A549 (cell line): ENCODE data around the gene HECTD3. TPM values are rescaled to one million over a fixed set of nuclear protein-coding genes. Genes with fewer than 3 reads are reported as not detected.

Experiments
- ATAC-seq, 2 experiments: fragments of 200-7000 bp in 1 of 2; fragments of >200 bp in 1 of 2; cut with Nextera tagmentation in 1 of 2; cut with Tn5 transposase in 1 of 2; 3 replicates each; pipeline versions ENCODE4 v1.8.0 to v1.9.1; 2018 to 2020; ENCODE audit warnings: mild to moderate bottlenecking in 1 of 2, moderate library complexity in 1 of 2
- CTCF ChIA-PET: fragments of 300-600 bp; sonication (Branson Sonifier 250); formaldehyde crosslinking; extraction: SDS; loops from one replicate; lab custom pipeline; 2021; ENCODE audit warnings: antibody characterized with exemption, inconsistent platforms; lab: Yijun Ruan, JAX
- POLR2A ChIA-PET: fragments of 350-600 bp; formaldehyde crosslinking; extraction: SDS; loops from one replicate; lab custom pipeline; 2021; ENCODE audit warnings: antibody characterized with exemption, inconsistent platforms; lab: Yijun Ruan, JAX
- DNase-seq, 2 experiments: peaks; one replicate each; pipeline versions ENCODE4 v3.0.0 to v3.0.0-alpha.2; 2011 to 2016; ENCODE audit warnings: low read depth in 1 of 2, low spot score in 1 of 2
- FAIRE-seq: peaks from 2 replicates; lab custom pipeline; 2011; peaks lifted over from hg19 to GRCh38; lab: Jason Lieb, UNC
- H3K27ac ChIP-seq, 2 experiments: fragments of >200 bp; sonication (Bioruptor Twin); formaldehyde crosslinking; 3 replicates each; pipeline ENCODE4 v1.5.1; 2016 to 2017
- H3K4me1 ChIP-seq: fragments of >200 bp; sonication (Bioruptor Twin); formaldehyde crosslinking; 3 replicates; pipeline ENCODE4 v1.6.1; 2016
- H3K4me2 ChIP-seq: fragments of >200 bp; sonication (Bioruptor Twin); formaldehyde crosslinking; 3 replicates; pipeline ENCODE4 v1.6.1; 2016
- H3K4me3 ChIP-seq: fragments of >200 bp; sonication (Bioruptor Twin); formaldehyde crosslinking; 3 replicates; pipeline ENCODE4 v1.5.1; 2016
- H3K9me3 ChIP-seq: fragments of >200 bp; sonication (Bioruptor Twin); formaldehyde crosslinking; 3 replicates; pipeline ENCODE4 v1.6.1; 2016
- CEBPB ChIP-seq, 2 experiments: fragments of >200 bp in 1 of 2; sonication (Bioruptor Twin) in 1 of 2; formaldehyde crosslinking in 1 of 2; IDR thresholded peaks; 2 replicates each; pipeline ENCODE4 v1.6.1; 2012 to 2016
- CHD2 ChIP-seq: fragments of 150-350 bp; IDR thresholded peaks from 2 replicates; pipeline ENCODE4 v1.6.1; 2014; ENCODE audit warnings: low read length; ENCODE audit not compliant: partially characterized antibody
- EP300 ChIP-seq, 2 experiments: fragments of >200 bp; sonication (Bioruptor Twin); formaldehyde crosslinking; IDR thresholded peaks; 2 replicates in 1 of 2; 3 replicates in 1 of 2; pipeline ENCODE4 v1.6.1; 2016 to 2017
- ESRRA ChIP-seq: fragments of 150-350 bp; IDR thresholded peaks from 2 replicates; pipeline ENCODE4 v1.6.1; 2014; ENCODE audit warnings: mild to moderate bottlenecking, low read length, borderline replicate concordance
- FOSB ChIP-seq: fragments of 250-450 bp; sonication (Bioruptor Pico); IDR thresholded peaks from 2 replicates; pipeline ENCODE4 v1.5.0; 2020; ENCODE audit warnings: mild to moderate bottlenecking, moderate library complexity
- FOSL2 ChIP-seq, 2 experiments: fragments of 450-650 bp in 1 of 2; fragments of >200 bp in 1 of 2; sonication (Bioruptor Twin) in 1 of 2; formaldehyde crosslinking; IDR thresholded peaks; 2 replicates each; pipeline versions ENCODE4 v1.5.0 to v1.6.1; 2016 to 2020; ENCODE audit warnings: mild to moderate bottlenecking in 1 of 2, moderate library complexity in 1 of 2
- HDAC2 ChIP-seq: fragments of 200-600 bp; sonication (generic); IDR thresholded peaks from 2 replicates; pipeline ENCODE4 v1.6.1; 2016
- HOXB5 ChIP-seq: fragments of 250-450 bp; sonication (Bioruptor Pico); IDR thresholded peaks from 2 replicates; pipeline ENCODE4 v1.5.0; 2020; ENCODE audit warnings: mild to moderate bottlenecking, moderate library complexity
- JUN ChIP-seq, 2 experiments: fragments of >200 bp; sonication (Bioruptor Twin); formaldehyde crosslinking; IDR thresholded peaks; 2 replicates in 1 of 2; 3 replicates in 1 of 2; pipeline ENCODE4 v1.6.1; 2016 to 2017
- KDM1A ChIP-seq: fragments of 200-600 bp; sonication (generic); IDR thresholded peaks from 2 replicates; pipeline ENCODE4 v1.6.1; 2016; ENCODE audit warnings: low read depth, mild to moderate bottlenecking
- KDM5A ChIP-seq: fragments of 200-600 bp; sonication (generic); IDR thresholded peaks from 2 replicates; pipeline ENCODE4 v1.6.1; 2016; ENCODE audit warnings: antibody characterized with exemption, mild to moderate bottlenecking
- MAZ ChIP-seq: fragments of 150-350 bp; IDR thresholded peaks from 2 replicates; pipeline ENCODE4 v1.6.1; 2014; ENCODE audit warnings: antibody characterized with exemption, low read depth, low read length, borderline replicate concordance
- MYC ChIP-seq: IDR thresholded peaks from 2 replicates; pipeline ENCODE4 v1.6.1; 2012; ENCODE audit warnings: mild to moderate bottlenecking, inconsistent platforms, low read length, improper control_type of control experiment, borderline replicate concordance
- NPAS2 ChIP-seq: fragments of 250-450 bp; sonication (Bioruptor Pico); IDR thresholded peaks from 2 replicates; pipeline ENCODE4 v1.8.0; 2022; ENCODE audit warnings: mild to moderate bottlenecking, moderate library complexity, borderline replicate concordance
- PHF8 ChIP-seq: fragments of 200-600 bp; sonication (generic); IDR thresholded peaks from 2 replicates; pipeline ENCODE4 v1.6.1; 2016; ENCODE audit warnings: low read depth, mild to moderate bottlenecking, antibody characterized with exemption, moderate library complexity, borderline replicate concordance
- POLR2A ChIP-seq: IDR thresholded peaks from 2 replicates; pipeline ENCODE4 v1.6.1; 2012; ENCODE audit warnings: mild to moderate bottlenecking, low read length
- RCOR1 ChIP-seq: fragments of 150-350 bp; IDR thresholded peaks from 2 replicates; pipeline ENCODE4 v1.6.1; 2014; ENCODE audit warnings: antibody characterized with exemption, low read length, low read depth
- SMC3 ChIP-seq: fragments of >200 bp; sonication (Bioruptor Twin); formaldehyde crosslinking; IDR thresholded peaks from 3 replicates; pipeline ENCODE4 v1.6.1; 2018; ENCODE audit warnings: inconsistent platforms
- TP53 ChIP-seq: fragments of 250-450 bp; sonication (Bioruptor Pico); IDR thresholded peaks from 2 replicates; pipeline ENCODE4 v1.5.0; 2021; ENCODE audit warnings: mild to moderate bottlenecking, moderate library complexity
- ZC3H11A ChIP-seq: fragments of 450-650 bp; IDR thresholded peaks from 2 replicates; pipeline ENCODE4 v1.6.1; 2014; ENCODE audit warnings: antibody characterized with exemption, mild to moderate bottlenecking
- ZSCAN20 ChIP-seq: fragments of 250-450 bp; sonication (Bioruptor Pico); IDR thresholded peaks from 2 replicates; pipeline ENCODE4 v1.8.0; 2022; ENCODE audit warnings: mild to moderate bottlenecking, moderate library complexity
- WGBS: methylation state at CpG from one replicate; pipeline ENCODE4 v1.1.6; 2017; ENCODE audit errors: missing lambda C conversion rate; 5-methylcytosine and 5-hydroxymethylcytosine counted together
- polyA plus RNA-seq, 4 experiments: library from polyadenylated mRNA; depleted of rRNA in 3 of 4; stranded (reverse); fragments of >200 nt; fragmentation: RNase III in 1 of 4; extraction: RNeasy Plus Mini Kit Qiagen cat#74134 plus additional on column Dnase treatment in 1 of 4; gene quantifications; 2 replicates in 3 of 4; 3 replicates in 1 of 4; pipeline ENCODE4 v1.2.3, GENCODE V29; 2011 to 2017
- TF ChIP-seq, protein P1 (sequence below): fragments of >200 bp; sonication (Bioruptor Twin); formaldehyde crosslinking; IDR thresholded peaks from 2 replicates; pipeline ENCODE4 v1.6.1; 2016
- TF ChIP-seq, protein P2 (sequence below): IDR thresholded peaks from 2 replicates; pipeline ENCODE4 v1.6.1; 2012
- TF ChIP-seq, protein P3 (sequence below): fragments of 200-600 bp; sonication (generic); IDR thresholded peaks from 2 replicates; pipeline ENCODE4 v1.6.1; 2016; ENCODE audit warnings: antibody characterized with exemption, mild to moderate bottlenecking, moderate library complexity
- TF ChIP-seq, protein P4 (sequence below): fragments of >200 bp; sonication (Bioruptor Twin); formaldehyde crosslinking; IDR thresholded peaks from 3 replicates; pipeline ENCODE4 v1.5.1; 2016

Gene HECTD3
- polyA plus RNA-seq, 2 of the 4 experiments (the other 2 are of a cell fraction), result 19.6 to 24.2 TPM

DNA sequence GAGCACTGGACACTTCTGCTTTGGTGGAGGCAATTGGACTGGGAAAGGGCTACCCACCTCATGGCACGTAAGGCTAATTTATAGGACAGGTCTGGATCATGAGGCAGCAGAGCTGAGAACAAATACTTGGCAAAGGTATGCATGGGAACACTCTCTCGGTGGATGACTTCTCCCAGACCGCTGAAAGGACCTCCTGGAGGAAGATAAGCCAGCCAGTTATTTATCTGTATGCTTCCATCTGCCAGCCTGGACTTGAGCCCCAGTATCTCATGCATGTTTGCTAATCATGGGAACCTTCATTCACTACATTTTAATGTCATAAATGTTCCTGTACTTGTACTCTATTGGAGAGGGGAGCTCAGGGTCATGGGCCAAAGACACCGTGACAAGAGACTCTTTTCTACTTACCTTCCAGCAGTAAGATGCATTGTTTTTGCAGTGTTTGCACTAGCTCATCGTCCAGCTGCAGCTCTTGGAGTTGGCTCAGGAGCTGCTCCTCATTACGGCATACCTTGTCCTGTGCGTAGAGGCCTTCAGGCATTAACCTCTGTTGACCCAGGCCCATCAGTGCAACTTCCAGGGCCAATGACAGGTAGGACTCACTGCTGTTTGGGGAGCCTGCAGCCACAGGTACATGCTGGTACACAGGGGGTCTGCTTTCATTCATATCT, 24.6 kb upstream of the HECTD3 start (continued):
- TF ChIP-seq MAZ, result no peak
- no peak for TF ChIP-seq JUN (IDR thresholded peaks at IDR 0.05)
- TF ChIP-seq RCOR1, result no peak
- TF ChIP-seq, all 56 proteins: peak for 0

DNA sequence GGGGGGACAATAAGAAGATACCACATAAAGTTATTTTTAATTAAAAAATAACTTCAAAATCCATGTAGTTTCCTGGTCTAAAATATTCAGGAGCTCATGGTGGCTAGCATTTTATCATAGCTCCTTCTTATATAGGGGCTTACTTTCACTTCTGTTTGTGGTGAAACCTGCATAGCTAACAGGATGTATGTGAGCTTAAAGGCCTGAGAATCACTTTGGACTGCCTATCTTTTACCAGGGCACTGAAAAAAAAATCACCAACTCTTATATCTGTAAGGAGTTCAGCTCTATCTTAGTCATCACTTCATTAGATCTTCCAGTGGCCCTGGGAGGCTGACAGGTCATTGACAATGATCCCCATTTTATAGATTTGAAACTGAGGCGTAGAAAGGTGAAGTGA, 22.2 kb upstream of the HECTD3 start:
- no peak for DNase-seq
- FAIRE-seq, result no peak
- ChIA-PET CTCF (interaction anchor here (0.7 to 4.1 kb wide), 3 partner anchors 14 to 266 kb away, joined by 3 to 15 read pairs (median 7); no protein-coding TSS in a partner anchor), POLR2A (no interaction called here)
- no peak for TF ChIP-seq KDM5A
- no peak for TF ChIP-seq ZSCAN20 (CRISPR knock-in tag)
- no peaks in the 10 kb centered on the region for H3K9me3 ChIP-seq
- H3K4me2 ChIP-seq, result no peak overlapping the region
- 88% methylated on average over 1 of the region's 1 CpG for WGBS
- peaks cover 11% of the 10 kb centered on the region; the same call in 2 of the 3 replicates for H3K4me1 ChIP-seq
- no peak overlapping the region for H3K4me3 ChIP-seq
- no peak overlapping the region for H3K27ac ChIP-seq
- no peak for ATAC-seq

DNA sequence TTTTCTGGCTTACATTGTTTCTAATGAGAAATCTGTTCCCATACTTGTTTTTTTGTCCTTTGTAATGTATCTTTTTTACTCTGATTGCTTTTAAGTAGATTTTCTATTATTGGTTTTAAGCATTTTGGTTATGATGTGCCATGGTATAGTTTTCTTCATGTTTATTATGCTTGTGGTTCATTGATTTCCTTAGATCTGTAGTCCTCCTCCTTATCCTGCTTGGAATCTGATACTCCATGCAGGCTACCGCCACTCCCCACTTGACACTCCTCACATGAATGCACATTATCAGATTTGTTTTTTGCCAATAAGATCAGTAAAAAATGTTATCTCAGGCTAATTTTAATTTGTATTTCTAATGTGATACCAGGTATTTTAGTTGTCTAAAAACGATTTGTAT, 21.7 kb upstream of the HECTD3 start:
- CTCF ChIA-PET, result interaction anchor here (0.7 to 4.1 kb wide), 2 partner anchors 14 to 18 kb away, joined by 3 to 15 read pairs; no protein-coding TSS in a partner anchor
- no peak for ATAC-seq
- Histone ChIP-seq H3K4me2 (no peak overlapping the region), H3K4me3 (no peak overlapping the region), H3K4me1 (peaks cover 7% of the 10 kb centered on the region; the same call in 2 of the 3 replicates), H3K9me3 (no peaks in the 10 kb centered on the region), H3K27ac (no peak overlapping the region)
- POLR2A ChIA-PET, result no interaction called here
- no peak for DNase-seq
- no peak for FAIRE-seq
- TF ChIP-seq, protein P1, sequence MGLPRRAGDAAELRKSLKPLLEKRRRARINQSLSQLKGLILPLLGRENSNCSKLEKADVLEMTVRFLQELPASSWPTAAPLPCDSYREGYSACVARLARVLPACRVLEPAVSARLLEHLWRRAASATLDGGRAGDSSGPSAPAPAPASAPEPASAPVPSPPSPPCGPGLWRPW, result no peak
- TF ChIP-seq CHD2, result no peak
- no peak for TF ChIP-seq CEBPB (IDR thresholded peaks at IDR 0.05)
- TF ChIP-seq EP300 (IDR thresholded peaks at IDR 0.05), result no peak
- TF ChIP-seq ESRRA, result no peak
- no peak for TF ChIP-seq KDM5A
- 56% methylated on average over 2 of the region's 2 CpGs for WGBS

DNA sequence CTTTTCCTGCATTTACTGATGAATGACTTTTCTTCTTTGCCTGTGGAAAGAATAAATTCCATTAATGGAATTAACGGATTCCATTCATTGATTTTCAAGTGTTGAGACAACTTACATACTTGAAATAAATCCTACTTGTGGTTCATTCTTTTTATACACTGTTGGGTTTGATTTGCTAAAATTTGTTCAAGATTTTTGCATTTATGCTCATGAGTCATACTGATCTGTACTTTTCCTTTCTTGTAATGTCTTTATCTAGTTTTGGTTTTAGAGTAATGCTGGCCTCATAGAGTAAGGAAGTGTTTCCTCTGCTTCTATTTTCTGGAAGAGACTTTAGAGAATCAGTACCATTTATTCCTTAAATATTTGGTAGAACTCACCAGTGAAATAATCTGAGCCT, 15.3 kb upstream of the HECTD3 start:
- Histone ChIP-seq H3K4me1 (no peaks in the 10 kb centered on the region), H3K27ac (no peak overlapping the region)
- CTCF ChIA-PET, result no interaction called here
- TF ChIP-seq, protein P2, sequence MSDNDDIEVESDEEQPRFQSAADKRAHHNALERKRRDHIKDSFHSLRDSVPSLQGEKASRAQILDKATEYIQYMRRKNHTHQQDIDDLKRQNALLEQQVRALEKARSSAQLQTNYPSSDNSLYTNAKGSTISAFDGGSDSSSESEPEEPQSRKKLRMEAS, result no peak
- TF ChIP-seq POLR2A (no peak), HOXB5 (no peak), KDM1A (no peak), PHF8 (no peak), MAZ (no peak), MYC (no peak), HDAC2 (no peak), TP53 (no peak), SMC3 (no peak), FOSB (CRISPR knock-in tag) (no peak), FOSL2 (IDR thresholded peaks at IDR 0.05) (no peak), FOSL2 (CRISPR knock-in tag; IDR thresholded peaks at IDR 0.05) (no peak), NPAS2 (no peak), ZC3H11A (no peak), EP300 (IDR thresholded peaks at IDR 0.05) (no peak)
- TF ChIP-seq, protein P1, result no peak
- TF ChIP-seq, protein P3, sequence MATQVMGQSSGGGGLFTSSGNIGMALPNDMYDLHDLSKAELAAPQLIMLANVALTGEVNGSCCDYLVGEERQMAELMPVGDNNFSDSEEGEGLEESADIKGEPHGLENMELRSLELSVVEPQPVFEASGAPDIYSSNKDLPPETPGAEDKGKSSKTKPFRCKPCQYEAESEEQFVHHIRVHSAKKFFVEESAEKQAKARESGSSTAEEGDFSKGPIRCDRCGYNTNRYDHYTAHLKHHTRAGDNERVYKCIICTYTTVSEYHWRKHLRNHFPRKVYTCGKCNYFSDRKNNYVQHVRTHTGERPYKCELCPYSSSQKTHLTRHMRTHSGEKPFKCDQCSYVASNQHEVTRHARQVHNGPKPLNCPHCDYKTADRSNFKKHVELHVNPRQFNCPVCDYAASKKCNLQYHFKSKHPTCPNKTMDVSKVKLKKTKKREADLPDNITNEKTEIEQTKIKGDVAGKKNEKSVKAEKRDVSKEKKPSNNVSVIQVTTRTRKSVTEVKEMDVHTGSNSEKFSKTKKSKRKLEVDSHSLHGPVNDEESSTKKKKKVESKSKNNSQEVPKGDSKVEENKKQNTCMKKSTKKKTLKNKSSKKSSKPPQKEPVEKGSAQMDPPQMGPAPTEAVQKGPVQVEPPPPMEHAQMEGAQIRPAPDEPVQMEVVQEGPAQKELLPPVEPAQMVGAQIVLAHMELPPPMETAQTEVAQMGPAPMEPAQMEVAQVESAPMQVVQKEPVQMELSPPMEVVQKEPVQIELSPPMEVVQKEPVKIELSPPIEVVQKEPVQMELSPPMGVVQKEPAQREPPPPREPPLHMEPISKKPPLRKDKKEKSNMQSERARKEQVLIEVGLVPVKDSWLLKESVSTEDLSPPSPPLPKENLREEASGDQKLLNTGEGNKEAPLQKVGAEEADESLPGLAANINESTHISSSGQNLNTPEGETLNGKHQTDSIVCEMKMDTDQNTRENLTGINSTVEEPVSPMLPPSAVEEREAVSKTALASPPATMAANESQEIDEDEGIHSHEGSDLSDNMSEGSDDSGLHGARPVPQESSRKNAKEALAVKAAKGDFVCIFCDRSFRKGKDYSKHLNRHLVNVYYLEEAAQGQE, result no peak
- TF ChIP-seq, protein P4, sequence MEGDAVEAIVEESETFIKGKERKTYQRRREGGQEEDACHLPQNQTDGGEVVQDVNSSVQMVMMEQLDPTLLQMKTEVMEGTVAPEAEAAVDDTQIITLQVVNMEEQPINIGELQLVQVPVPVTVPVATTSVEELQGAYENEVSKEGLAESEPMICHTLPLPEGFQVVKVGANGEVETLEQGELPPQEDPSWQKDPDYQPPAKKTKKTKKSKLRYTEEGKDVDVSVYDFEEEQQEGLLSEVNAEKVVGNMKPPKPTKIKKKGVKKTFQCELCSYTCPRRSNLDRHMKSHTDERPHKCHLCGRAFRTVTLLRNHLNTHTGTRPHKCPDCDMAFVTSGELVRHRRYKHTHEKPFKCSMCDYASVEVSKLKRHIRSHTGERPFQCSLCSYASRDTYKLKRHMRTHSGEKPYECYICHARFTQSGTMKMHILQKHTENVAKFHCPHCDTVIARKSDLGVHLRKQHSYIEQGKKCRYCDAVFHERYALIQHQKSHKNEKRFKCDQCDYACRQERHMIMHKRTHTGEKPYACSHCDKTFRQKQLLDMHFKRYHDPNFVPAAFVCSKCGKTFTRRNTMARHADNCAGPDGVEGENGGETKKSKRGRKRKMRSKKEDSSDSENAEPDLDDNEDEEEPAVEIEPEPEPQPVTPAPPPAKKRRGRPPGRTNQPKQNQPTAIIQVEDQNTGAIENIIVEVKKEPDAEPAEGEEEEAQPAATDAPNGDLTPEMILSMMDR, result no peak
- TF ChIP-seq, all 56 proteins: peak for 0
- Histone ChIP-seq H3K4me2 (no peak overlapping the region), H3K4me3 (no peak overlapping the region), H3K9me3 (no peaks in the 10 kb centered on the region)
- POLR2A ChIA-PET, result no interaction called here
- no peak for ATAC-seq
- 60% methylated on average over 1 of the region's 1 CpG for WGBS
- DNase-seq, result no peak
- no peak for FAIRE-seq
